Measurements from ENCODE around the gene KCNN2. TPM values are rescaled to one million over a fixed set of nuclear protein-coding genes. Genes with fewer than 3 reads are reported as not detected.
A peak's percentile ranks its signal among the peaks of the same experiment; 100 is the strongest.

The KCNN2 gene
- total RNA-seq, 1 donor from 2014 or later = 2.4 TPM

DNA sequence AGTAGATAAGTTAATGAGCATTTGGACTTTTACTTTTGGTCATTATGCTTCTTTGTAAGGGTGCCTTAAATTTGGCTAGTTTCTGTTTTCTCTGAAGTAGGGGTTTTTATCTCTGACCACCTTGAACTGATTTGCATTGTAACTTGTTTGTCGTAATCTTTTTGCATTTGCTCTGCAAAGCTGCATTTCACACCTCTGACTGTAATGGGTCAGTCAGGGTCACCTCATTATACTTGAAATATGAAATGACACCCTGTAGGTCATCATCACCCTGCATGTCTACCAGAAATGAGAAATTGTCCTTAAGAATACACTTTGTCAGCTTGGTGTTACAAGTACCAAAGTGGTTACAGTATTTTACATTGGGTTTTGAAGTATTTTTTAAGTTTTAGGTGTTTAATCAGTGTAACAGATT lies 74.0 kb downstream of the KCNN2 start:
- Mint-ChIP-seq H3K9me3 (ENCODE audit: unreplicated experiment) (no peaks in the 10 kb centered on the region), H3K27ac (ENCODE audit: unreplicated experiment) (no peak overlapping the region), H3K4me3 (ENCODE audit: unreplicated experiment) (no peak overlapping the region), H3K27me3 (ENCODE audit: unreplicated experiment) (peaks cover 2% of the 10 kb centered on the region), H3K4me1 (ENCODE audit: unreplicated experiment) (peaks cover 22% of the 10 kb centered on the region), H3K36me3 (ENCODE audit: low read depth, unreplicated experiment) (no peaks in the 10 kb centered on the region)
- DNase-seq (ENCODE audit: low spot score) = no peak
- TF ChIP-seq, protein P1, sequence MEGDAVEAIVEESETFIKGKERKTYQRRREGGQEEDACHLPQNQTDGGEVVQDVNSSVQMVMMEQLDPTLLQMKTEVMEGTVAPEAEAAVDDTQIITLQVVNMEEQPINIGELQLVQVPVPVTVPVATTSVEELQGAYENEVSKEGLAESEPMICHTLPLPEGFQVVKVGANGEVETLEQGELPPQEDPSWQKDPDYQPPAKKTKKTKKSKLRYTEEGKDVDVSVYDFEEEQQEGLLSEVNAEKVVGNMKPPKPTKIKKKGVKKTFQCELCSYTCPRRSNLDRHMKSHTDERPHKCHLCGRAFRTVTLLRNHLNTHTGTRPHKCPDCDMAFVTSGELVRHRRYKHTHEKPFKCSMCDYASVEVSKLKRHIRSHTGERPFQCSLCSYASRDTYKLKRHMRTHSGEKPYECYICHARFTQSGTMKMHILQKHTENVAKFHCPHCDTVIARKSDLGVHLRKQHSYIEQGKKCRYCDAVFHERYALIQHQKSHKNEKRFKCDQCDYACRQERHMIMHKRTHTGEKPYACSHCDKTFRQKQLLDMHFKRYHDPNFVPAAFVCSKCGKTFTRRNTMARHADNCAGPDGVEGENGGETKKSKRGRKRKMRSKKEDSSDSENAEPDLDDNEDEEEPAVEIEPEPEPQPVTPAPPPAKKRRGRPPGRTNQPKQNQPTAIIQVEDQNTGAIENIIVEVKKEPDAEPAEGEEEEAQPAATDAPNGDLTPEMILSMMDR (IDR thresholded peaks at IDR 0.05; ENCODE audit: unreplicated experiment) = no peak

DNA sequence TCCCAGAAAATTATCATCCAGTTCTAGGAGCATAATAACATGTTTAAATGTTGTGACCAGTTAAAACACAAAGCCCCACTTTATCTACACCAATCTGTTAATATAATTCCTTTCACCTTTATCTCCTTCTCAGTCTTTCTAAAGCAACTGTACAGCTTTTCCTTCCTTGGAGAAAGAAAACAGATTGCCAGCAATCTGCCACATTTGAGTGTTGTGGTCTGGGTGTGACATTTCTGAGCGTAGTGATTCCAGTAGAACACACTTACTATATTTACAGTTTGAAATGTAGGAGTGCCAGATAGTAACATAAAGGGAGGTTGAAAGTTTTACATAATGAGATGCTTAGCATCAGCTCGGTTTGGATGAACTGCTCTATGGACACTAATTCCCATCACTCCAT lies 76.1 kb downstream of the KCNN2 start:
- TF ChIP-seq, protein P1 (IDR thresholded peaks at IDR 0.05; ENCODE audit: unreplicated experiment) = no peak
- H3K4me1 Mint-ChIP-seq (ENCODE audit: unreplicated experiment) = peaks cover 22% of the 10 kb centered on the region
- no peaks in the 10 kb centered on the region for H3K36me3 Mint-ChIP-seq (ENCODE audit: low read depth, unreplicated experiment)
- peaks cover 4% of the 10 kb centered on the region for H3K27me3 Mint-ChIP-seq (ENCODE audit: unreplicated experiment)
- H3K27ac Mint-ChIP-seq (ENCODE audit: unreplicated experiment) = peak overlapping the region; percentile 79
- no peaks in the 10 kb centered on the region for H3K9me3 Mint-ChIP-seq (ENCODE audit: unreplicated experiment)
- H3K4me3 Mint-ChIP-seq (ENCODE audit: unreplicated experiment) = no peak overlapping the region
- DNase-seq (ENCODE audit: low spot score) = no peak

DNA sequence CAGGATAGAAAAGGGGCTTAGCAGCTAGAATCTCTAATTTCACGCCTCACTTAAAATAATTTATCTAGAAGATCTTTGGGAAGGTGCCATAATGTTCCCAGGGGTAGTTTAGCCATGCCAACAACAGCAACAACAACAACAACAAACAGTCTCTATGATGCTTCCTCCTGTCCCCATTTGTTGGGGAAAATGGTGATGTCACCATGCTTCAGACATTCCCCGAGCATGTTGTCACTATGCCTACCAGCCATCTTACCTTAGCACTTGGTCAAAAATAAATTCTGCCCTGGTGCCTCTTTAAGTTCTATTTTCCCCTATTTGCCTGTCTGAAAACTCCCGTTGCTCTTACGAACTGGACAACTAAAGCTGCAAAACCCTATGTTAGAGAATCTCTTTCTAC lies 76.6 kb downstream of the KCNN2 start:
- Mint-ChIP-seq H3K4me3 (ENCODE audit: unreplicated experiment) (no peak overlapping the region), H3K27me3 (ENCODE audit: unreplicated experiment) (peaks cover 4% of the 10 kb centered on the region), H3K9me3 (ENCODE audit: unreplicated experiment) (no peaks in the 10 kb centered on the region), H3K27ac (ENCODE audit: unreplicated experiment) (peak overlapping the region; percentile 79), H3K4me1 (ENCODE audit: unreplicated experiment) (peaks cover 22% of the 10 kb centered on the region), H3K36me3 (ENCODE audit: low read depth, unreplicated experiment) (no peaks in the 10 kb centered on the region)
- TF ChIP-seq, protein P1 (IDR thresholded peaks at IDR 0.05; ENCODE audit: unreplicated experiment) = no peak
- no peak for DNase-seq (ENCODE audit: low spot score)

DNA sequence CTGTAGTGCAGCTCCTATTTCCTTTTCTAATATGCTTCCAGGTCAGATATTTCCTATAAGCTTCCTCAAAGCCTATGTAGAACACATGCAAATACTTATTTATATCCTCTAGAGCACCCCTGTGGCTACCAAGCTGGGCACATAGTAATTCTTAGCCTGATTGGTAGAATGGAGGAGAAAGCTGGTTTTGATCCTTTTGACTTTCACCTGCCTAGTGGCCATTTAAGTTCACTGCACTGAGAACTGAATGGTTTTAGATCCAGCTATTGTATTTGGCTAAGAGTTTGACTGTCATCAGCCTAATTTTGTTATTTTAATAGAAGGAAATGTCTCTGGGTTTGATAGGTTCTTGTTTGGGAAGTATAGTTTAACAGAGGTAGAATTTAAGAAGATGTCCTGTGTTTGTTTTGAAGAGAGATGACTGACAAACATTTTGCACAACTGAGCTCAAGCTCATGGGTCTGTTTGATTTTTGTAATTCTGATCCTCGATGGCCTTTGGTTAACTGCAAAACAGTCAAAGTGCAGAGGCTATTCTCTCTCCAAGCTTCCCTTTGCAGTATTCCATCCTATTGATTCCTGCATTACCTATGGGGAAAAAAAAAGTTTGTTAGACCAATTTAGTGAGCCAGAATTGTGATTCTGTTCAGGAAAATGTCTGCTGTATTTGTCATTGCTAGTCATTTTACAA lies 85.4 kb downstream of the KCNN2 start:
- Mint-ChIP-seq H3K36me3 (ENCODE audit: low read depth, unreplicated experiment) (no peaks in the 10 kb centered on the region), H3K4me1 (ENCODE audit: unreplicated experiment) (peaks cover 2% of the 10 kb centered on the region), H3K4me3 (ENCODE audit: unreplicated experiment) (no peak overlapping the region), H3K9me3 (ENCODE audit: unreplicated experiment) (no peaks in the 10 kb centered on the region), H3K27ac (ENCODE audit: unreplicated experiment) (no peak overlapping the region), H3K27me3 (ENCODE audit: unreplicated experiment) (peaks cover 2% of the 10 kb centered on the region)
- TF ChIP-seq, protein P1 (IDR thresholded peaks at IDR 0.05; ENCODE audit: unreplicated experiment) = peak; percentile 77
- no peak for DNase-seq (ENCODE audit: low spot score)

DNA sequence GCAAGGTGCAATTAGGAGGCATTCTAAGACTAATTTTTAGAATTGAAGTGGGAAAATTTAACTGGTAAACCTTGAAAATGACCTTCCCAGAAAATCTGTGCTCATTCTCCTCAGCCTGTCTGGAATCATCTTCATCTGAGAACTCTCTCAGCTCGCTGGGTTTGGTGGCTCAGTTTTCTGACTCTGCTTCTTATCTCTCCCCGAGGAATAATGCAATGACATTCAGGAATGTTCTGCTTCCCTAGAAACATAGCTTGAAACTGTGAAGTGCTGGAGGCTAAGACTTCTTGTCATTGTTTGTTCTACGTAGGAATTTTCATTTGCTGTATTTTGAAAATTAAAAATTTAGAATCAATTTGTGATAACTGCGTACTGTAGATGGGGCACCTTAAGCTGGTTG lies 86.6 kb downstream of the KCNN2 start:
- Mint-ChIP-seq H3K36me3 (ENCODE audit: low read depth, unreplicated experiment) (no peaks in the 10 kb centered on the region), H3K4me1 (ENCODE audit: unreplicated experiment) (peaks cover 2% of the 10 kb centered on the region), H3K27me3 (ENCODE audit: unreplicated experiment) (no peaks in the 10 kb centered on the region), H3K27ac (ENCODE audit: unreplicated experiment) (no peak overlapping the region), H3K4me3 (ENCODE audit: unreplicated experiment) (no peak overlapping the region), H3K9me3 (ENCODE audit: unreplicated experiment) (no peaks in the 10 kb centered on the region)
- TF ChIP-seq, protein P1 (IDR thresholded peaks at IDR 0.05; ENCODE audit: unreplicated experiment) = no peak
- no peak for DNase-seq (ENCODE audit: low spot score)
